ENCODE data around the gene ATF6.

Gene ATF6

DNA sequence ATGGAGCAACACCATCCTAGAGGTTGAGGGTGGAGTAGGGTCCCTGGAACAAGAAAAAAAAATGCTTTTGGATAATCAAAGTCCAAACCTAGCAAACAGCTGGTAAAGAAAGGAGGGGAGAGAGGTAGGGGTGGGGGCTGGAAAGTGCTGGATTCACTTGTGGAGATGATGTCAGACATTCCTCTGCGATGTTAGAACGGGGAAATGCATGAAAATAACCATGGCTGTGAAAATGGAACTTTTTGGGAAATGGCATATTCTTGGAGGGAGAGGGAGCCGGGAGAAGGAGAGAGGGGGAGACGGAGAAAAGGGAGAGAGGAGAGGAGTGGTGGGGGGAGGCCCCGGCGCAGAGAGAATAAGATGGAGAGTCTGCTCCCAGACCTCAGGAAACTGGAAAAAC lies 203.9 kb downstream of the ATF6 start:
- H3K4me3 ChIP-seq (ENCODE audit: low read depth in 1 of 2, low read length in 2 of 2) = no peak overlapping the region
- H3K36me3 ChIP-seq (ENCODE audit: control insufficient read depth in 1 of 2, insufficient read depth in 2 of 2, low read length in 2 of 2) = peaks cover 0 to 5% of the 10 kb centered on the region in 2 donors
- H3K27me3 ChIP-seq (ENCODE audit: control insufficient read depth in 1 of 2, insufficient read depth in 2 of 2, low read length in 2 of 2) = no peaks in the 10 kb centered on the region
- H3K9me3 ChIP-seq (ENCODE audit: control insufficient read depth in 1 of 2, low read length in 2 of 2) = no peaks in the 10 kb centered on the region
- H3K9ac ChIP-seq (ENCODE audit: low read depth in 1 of 2, low read length in 2 of 2) = no peak overlapping the region
- no peak overlapping the region for H3K27ac ChIP-seq (ENCODE audit: low read depth, low read length)
- H3K4me1 ChIP-seq (ENCODE audit: control insufficient read depth in 1 of 2, insufficient read depth in 2 of 2, low read length in 2 of 2) = peaks cover 4 to 9% of the 10 kb centered on the region in 2 donors

DNA sequence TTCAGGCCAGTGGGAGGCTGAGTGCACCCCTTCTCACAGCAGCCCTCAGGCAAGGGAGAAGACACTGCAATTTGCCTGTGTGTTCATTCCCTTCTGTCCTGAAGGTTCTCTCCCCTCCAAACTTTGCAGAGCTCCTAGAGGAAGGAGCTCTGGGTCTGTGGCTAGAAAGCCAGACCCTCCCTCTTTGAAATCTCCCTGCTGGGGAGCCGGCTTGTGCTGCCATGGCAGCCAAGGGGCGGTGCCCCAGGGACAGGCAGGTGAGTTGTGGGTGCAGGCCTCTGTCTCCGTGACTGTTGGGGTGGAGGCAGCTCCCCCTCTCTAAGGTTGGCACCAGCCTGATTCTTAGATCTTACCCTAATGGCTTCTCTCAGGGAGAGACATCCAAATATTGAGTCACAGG lies 204.5 kb downstream of the ATF6 start:
- Histone ChIP-seq H3K9ac (ENCODE audit: low read depth in 1 of 2, low read length in 2 of 2) (no peak overlapping the region), H3K4me3 (ENCODE audit: low read depth in 1 of 2, low read length in 2 of 2) (no peak overlapping the region), H3K27ac (ENCODE audit: low read depth, low read length) (no peak overlapping the region)

DNA sequence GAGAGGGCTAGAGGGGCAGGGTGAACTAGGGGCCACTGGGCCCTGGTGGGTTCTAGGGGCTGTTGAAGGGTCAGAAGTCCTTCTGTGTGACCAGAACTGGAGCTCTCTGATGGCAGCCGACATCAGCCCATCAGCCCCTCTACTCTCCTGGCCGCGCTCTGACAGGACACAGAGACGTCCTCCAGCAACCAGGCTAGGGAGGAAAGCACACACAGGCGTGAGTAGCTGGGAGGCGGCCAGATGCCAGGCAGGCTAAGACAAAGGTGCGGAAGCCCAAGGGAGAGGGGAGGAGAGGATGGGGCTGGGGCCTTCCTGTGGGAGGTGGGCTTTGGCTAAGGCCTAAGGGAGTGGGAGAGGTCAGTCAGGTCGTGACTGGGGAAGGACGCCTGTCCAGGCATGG lies 206.7 kb downstream of the ATF6 start:
- no peaks in the 10 kb centered on the region for H3K27me3 ChIP-seq (ENCODE audit: control insufficient read depth in 1 of 2, insufficient read depth in 2 of 2, low read length in 2 of 2)
- H3K4me3 ChIP-seq (ENCODE audit: low read depth in 1 of 2, low read length in 2 of 2) = no peak overlapping the region
- H3K27ac ChIP-seq (ENCODE audit: low read depth, low read length) = no peak overlapping the region
- no peaks in the 10 kb centered on the region for H3K36me3 ChIP-seq (ENCODE audit: control insufficient read depth in 1 of 2, insufficient read depth in 2 of 2, low read length in 2 of 2)
- H3K9me3 ChIP-seq (ENCODE audit: control insufficient read depth in 1 of 2, low read length in 2 of 2) = no peaks in the 10 kb centered on the region
- H3K4me1 ChIP-seq (ENCODE audit: control insufficient read depth in 1 of 2, insufficient read depth in 2 of 2, low read length in 2 of 2) = peaks cover 4 to 9% of the 10 kb centered on the region in 2 donors
- H3K9ac ChIP-seq (ENCODE audit: low read depth in 1 of 2, low read length in 2 of 2) = no peak overlapping the region

More for the DNA sequence above, 204.5 kb downstream of the ATF6 start:
- Histone ChIP-seq H3K9me3 (ENCODE audit: control insufficient read depth in 1 of 2, low read length in 2 of 2) (no peaks in the 10 kb centered on the region), H3K36me3 (ENCODE audit: control insufficient read depth in 1 of 2, insufficient read depth in 2 of 2, low read length in 2 of 2) (peaks cover 0 to 5% of the 10 kb centered on the region in 2 donors), H3K27me3 (ENCODE audit: control insufficient read depth in 1 of 2, insufficient read depth in 2 of 2, low read length in 2 of 2) (no peaks in the 10 kb centered on the region), H3K4me1 (ENCODE audit: control insufficient read depth in 1 of 2, insufficient read depth in 2 of 2, low read length in 2 of 2) (peaks cover 4 to 9% of the 10 kb centered on the region in 2 donors)

DNA sequence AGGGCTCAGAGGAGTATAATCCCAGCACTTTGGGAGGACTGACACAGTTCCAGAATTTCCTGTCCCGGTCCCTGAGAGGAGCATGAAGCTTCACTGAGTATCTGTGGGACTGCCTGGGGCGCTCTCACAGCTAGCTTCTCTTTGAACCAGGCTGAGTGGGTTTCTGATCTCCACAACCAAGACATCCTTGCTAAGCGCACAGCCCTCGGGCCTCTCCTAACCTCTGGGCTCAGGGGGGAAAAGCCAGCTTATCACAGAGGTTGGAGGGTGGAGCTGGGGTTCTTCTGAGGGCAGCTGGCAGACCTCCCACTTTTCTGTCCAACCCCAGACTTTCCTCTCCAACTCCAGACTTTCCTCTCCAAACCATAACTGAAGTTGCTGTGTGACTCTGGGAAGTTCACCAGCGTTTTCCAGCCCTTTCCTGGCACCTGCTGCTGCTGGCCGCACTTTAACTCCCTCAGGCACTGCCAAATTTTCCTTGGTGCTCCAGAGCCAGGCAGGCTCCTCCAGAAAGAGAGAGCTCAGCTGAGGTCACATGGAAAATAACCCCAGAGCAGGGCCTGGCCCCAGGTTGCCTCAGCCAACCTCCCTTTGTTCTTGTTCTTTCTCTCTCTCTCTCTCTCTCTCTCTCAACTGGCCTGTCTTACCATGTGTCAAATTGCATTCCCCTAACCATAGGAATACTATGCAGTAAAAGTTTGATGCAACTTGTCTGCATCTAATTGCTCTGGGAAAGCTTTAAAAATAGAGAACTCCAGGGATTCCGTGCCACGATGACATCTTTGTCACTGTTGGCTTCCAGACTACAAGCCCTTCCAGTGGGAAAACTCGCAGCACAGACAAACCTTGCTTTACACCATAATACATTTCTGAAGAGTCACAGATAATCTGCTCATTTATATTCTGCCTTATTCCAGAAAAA lies 208.1 kb downstream of the ATF6 start:
- no peak overlapping the region for H3K9ac ChIP-seq (ENCODE audit: low read depth in 1 of 2, low read length in 2 of 2)
- no peaks in the 10 kb centered on the region for H3K9me3 ChIP-seq (ENCODE audit: control insufficient read depth in 1 of 2, low read length in 2 of 2)
- no peak overlapping the region for H3K27ac ChIP-seq (ENCODE audit: low read depth, low read length)
- H3K4me3 ChIP-seq (ENCODE audit: low read depth in 1 of 2, low read length in 2 of 2) = no peak overlapping the region
- peaks cover 4 to 9% of the 10 kb centered on the region in 2 donors for H3K4me1 ChIP-seq (ENCODE audit: control insufficient read depth in 1 of 2, insufficient read depth in 2 of 2, low read length in 2 of 2)
- no peaks in the 10 kb centered on the region for H3K36me3 ChIP-seq (ENCODE audit: control insufficient read depth in 1 of 2, insufficient read depth in 2 of 2, low read length in 2 of 2)
- no peaks in the 10 kb centered on the region for H3K27me3 ChIP-seq (ENCODE audit: control insufficient read depth in 1 of 2, insufficient read depth in 2 of 2, low read length in 2 of 2)

DNA sequence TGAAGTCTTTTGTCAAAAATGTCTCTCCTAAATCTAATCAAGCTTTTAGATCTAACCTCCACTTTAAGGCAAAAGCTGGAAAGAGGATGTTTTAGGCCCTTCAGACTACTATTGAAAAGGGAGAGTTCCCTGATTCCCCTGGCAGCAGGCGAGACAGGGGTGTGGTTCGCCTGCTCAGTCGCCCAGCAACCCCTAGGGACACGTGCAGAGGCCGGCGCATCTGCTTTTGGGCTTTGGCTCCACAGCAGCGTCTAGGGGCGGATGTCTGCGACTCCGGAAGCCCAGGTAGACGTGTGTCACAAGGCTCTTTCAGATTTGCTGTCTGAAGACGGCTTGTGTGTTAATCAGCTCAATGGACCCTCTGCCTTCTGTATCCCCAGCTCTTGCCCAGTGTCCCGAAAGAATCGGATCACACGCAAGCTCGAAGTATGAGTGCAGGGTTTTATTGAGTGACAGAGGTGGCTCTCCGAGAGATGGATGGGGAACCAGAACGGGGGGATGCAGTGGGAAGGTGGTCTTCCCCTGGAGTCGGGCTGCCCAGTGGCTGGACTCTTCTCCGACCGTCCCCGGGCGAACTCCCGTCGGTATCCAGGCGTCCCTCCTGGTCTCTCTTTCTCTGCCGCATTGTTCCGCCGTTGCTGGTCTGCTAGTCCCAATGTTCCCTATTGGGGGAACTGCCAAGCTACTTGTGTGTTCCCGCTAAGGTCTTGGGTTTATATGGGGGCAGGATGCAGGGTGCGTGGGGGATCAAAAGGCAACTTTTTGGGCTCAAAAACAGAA lies 212.1 kb downstream of the ATF6 start:
- H3K9me3 ChIP-seq (ENCODE audit: control insufficient read depth in 1 of 2, low read length in 2 of 2) = no peaks in the 10 kb centered on the region
- H3K4me1 ChIP-seq (ENCODE audit: control insufficient read depth in 1 of 2, insufficient read depth in 2 of 2, low read length in 2 of 2) = peaks cover 4 to 9% of the 10 kb centered on the region in 2 donors
- no peaks in the 10 kb centered on the region for H3K36me3 ChIP-seq (ENCODE audit: control insufficient read depth in 1 of 2, insufficient read depth in 2 of 2, low read length in 2 of 2)
- H3K27me3 ChIP-seq (ENCODE audit: control insufficient read depth in 1 of 2, insufficient read depth in 2 of 2, low read length in 2 of 2) = no peaks in the 10 kb centered on the region
- H3K27ac ChIP-seq (ENCODE audit: low read depth, low read length) = no peak overlapping the region
- H3K4me3 ChIP-seq (ENCODE audit: low read depth in 1 of 2, low read length in 2 of 2) = no peak overlapping the region
- H3K9ac ChIP-seq (ENCODE audit: low read depth in 1 of 2, low read length in 2 of 2) = no peak overlapping the region

DNA sequence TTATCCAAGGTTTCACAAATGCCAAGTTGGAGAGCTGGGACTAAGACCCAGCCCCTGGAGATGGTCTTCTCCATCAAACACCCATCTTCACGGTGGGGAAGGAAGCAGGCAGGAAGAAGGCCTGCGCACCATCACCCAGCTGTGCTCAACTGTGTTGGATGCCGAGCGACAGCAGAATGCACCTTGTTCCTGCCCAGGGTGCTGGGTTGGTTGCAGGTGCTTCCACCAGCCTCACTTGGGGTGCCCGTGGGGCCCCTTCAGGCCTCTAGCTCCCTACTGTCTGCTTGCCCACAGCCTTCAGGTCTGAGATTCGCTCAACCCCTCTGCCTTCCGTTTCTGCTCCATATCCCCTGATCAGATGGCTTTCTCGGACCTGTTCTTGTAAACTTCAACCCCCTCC lies 215.0 kb downstream of the ATF6 start:
- Histone ChIP-seq H3K4me3 (ENCODE audit: low read depth in 1 of 2, low read length in 2 of 2) (no peak overlapping the region), H3K27ac (ENCODE audit: low read depth, low read length) (no peak overlapping the region), H3K36me3 (ENCODE audit: control insufficient read depth in 1 of 2, insufficient read depth in 2 of 2, low read length in 2 of 2) (no peaks in the 10 kb centered on the region), H3K9me3 (ENCODE audit: control insufficient read depth in 1 of 2, low read length in 2 of 2) (no peaks in the 10 kb centered on the region), H3K27me3 (ENCODE audit: control insufficient read depth in 1 of 2, insufficient read depth in 2 of 2, low read length in 2 of 2) (no peaks in the 10 kb centered on the region), H3K9ac (ENCODE audit: low read depth in 1 of 2, low read length in 2 of 2) (no peak overlapping the region), H3K4me1 (ENCODE audit: control insufficient read depth in 1 of 2, insufficient read depth in 2 of 2, low read length in 2 of 2) (no peaks in the 10 kb centered on the region)

DNA sequence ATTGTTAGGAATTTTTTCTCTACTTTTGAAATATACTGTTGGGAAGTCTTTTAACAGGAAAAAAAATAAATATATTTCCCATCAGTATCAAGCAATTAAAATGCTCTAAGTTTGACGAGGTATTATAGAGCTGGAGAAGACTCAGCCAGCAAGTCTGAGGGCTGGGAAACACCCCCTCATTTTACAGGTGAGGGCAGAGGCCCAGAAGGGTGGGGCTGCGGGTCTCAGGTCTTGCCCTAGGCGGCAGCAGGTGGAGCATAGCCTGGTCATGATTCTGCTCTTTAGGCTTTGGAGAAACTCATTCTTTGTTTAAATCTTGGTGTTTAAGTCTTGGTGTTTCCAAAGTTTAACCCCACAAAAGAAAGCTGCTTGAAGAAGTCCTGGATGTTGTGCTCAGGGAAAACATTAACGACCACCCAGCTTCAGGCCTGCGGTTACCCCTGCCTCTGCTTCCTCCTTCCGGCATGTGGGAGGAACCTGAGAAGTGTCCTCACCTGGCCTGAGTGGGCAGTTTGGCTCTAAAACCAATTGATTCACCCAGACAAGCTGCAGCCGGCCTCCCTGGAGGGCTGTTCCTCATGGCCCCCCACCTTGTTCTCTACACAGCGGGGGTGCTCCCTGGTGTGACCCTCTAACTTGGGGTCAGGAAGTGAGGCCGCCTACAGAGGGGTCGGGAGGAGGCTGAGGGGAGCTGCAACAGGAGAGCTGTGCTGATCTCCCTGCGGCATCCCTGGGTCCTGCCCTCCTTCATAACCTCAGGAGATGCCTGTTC lies 215.8 kb downstream of the ATF6 start:
- Histone ChIP-seq H3K9me3 (ENCODE audit: control insufficient read depth in 1 of 2, low read length in 2 of 2) (peaks cover 0 to under 1% of the 10 kb centered on the region in 2 donors), H3K9ac (ENCODE audit: low read depth in 1 of 2, low read length in 2 of 2) (no peak overlapping the region), H3K4me1 (ENCODE audit: control insufficient read depth in 1 of 2, insufficient read depth in 2 of 2, low read length in 2 of 2) (no peaks in the 10 kb centered on the region), H3K27ac (ENCODE audit: low read depth, low read length) (no peak overlapping the region), H3K27me3 (ENCODE audit: control insufficient read depth in 1 of 2, insufficient read depth in 2 of 2, low read length in 2 of 2) (no peaks in the 10 kb centered on the region), H3K4me3 (ENCODE audit: low read depth in 1 of 2, low read length in 2 of 2) (no peak overlapping the region), H3K36me3 (ENCODE audit: control insufficient read depth in 1 of 2, insufficient read depth in 2 of 2, low read length in 2 of 2) (no peaks in the 10 kb centered on the region)

DNA sequence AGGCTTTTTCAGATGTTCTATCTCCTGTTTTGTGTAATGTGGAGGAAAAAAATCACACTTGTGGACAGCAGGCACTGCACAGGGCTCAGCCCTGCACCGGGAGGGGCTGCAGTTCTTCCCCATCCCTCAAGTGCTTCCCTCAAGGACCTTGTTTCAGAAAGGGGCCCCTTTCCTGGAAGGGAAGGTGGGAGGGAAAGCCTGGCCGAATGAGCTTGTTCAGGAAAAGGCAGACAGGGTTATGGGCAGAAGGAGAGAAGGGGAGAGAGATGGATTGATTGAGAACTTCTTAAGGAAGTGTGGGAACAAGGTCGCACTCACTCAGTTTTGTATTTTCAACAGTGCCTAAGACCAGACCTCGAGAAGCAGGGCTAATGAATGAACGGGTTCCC lies 216.4 kb downstream of the ATF6 start:
- H3K36me3 ChIP-seq (ENCODE audit: control insufficient read depth in 1 of 2, insufficient read depth in 2 of 2, low read length in 2 of 2) = no peaks in the 10 kb centered on the region
- no peak overlapping the region for H3K9ac ChIP-seq (ENCODE audit: low read depth in 1 of 2, low read length in 2 of 2)
- no peak overlapping the region for H3K27ac ChIP-seq (ENCODE audit: low read depth, low read length)
- H3K27me3 ChIP-seq (ENCODE audit: control insufficient read depth in 1 of 2, insufficient read depth in 2 of 2, low read length in 2 of 2) = no peaks in the 10 kb centered on the region
- peaks cover 0 to 6% of the 10 kb centered on the region in 2 donors for H3K9me3 ChIP-seq (ENCODE audit: control insufficient read depth in 1 of 2, low read length in 2 of 2)
- no peak overlapping the region for H3K4me3 ChIP-seq (ENCODE audit: low read depth in 1 of 2, low read length in 2 of 2)
- no peaks in the 10 kb centered on the region for H3K4me1 ChIP-seq (ENCODE audit: control insufficient read depth in 1 of 2, insufficient read depth in 2 of 2, low read length in 2 of 2)

DNA sequence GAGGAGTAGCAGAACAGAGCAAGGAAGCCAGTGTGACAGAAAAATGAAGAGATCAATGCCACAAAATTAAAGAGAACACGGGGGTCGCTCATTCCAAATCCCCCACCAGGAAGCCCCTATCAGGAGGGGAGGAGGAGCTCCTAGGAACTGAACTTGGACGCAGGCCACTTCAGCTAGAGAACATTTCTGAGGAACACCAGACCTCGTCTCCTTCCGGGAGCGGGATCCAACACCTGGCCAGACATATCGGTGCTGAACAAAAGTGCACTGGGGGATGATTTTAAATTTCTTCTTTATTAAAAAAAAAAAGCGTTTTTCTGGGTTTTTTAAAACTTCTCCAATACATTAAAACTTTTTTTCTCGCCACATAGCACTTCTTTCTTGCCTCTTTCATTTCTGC lies 216.8 kb downstream of the ATF6 start:
- H3K27ac ChIP-seq (ENCODE audit: low read depth, low read length) = no peak overlapping the region

More for the DNA sequence above, 216.8 kb downstream of the ATF6 start:
- Histone ChIP-seq H3K27me3 (ENCODE audit: control insufficient read depth in 1 of 2, insufficient read depth in 2 of 2, low read length in 2 of 2) (no peaks in the 10 kb centered on the region), H3K9me3 (ENCODE audit: control insufficient read depth in 1 of 2, low read length in 2 of 2) (peaks cover 0 to 8% of the 10 kb centered on the region in 2 donors), H3K36me3 (ENCODE audit: control insufficient read depth in 1 of 2, insufficient read depth in 2 of 2, low read length in 2 of 2) (no peaks in the 10 kb centered on the region), H3K9ac (ENCODE audit: low read depth in 1 of 2, low read length in 2 of 2) (no peak overlapping the region), H3K4me3 (ENCODE audit: low read depth in 1 of 2, low read length in 2 of 2) (no peak overlapping the region), H3K4me1 (ENCODE audit: control insufficient read depth in 1 of 2, insufficient read depth in 2 of 2, low read length in 2 of 2) (no peaks in the 10 kb centered on the region)
